Measurements from ENCODE around the gene GRIN2A.

Gene GRIN2A

GRCh38 chr16:10083301-10083700, 98.9 kb downstream of the GRIN2A start:
- no peak for DNase-seq

GRCh38 chr16:10081201-10081940, 100.9 kb downstream of the GRIN2A start:
- DNase-seq: no peak

GRCh38 chr16:10080051-10080772, 102.0 kb downstream of the GRIN2A start:
- DNase-seq: no peak

- no peak for DNase-seq
Observed at GRCh38 chr16:10078541-10078949, 103.7 kb downstream of the GRIN2A start.

- no peak for DNase-seq
Observed at GRCh38 chr16:10077861-10078260, 104.4 kb downstream of the GRIN2A start.

- no peak for DNase-seq
Observed at GRCh38 chr16:10076037-10076436, 106.2 kb downstream of the GRIN2A start.

- DNase-seq: no peak
Observed at GRCh38 chr16:10070591-10070990, 111.6 kb downstream of the GRIN2A start.

- no peak for DNase-seq
Observed at GRCh38 chr16:10069374-10069773, 112.9 kb downstream of the GRIN2A start.

- DNase-seq: no peak
Observed at GRCh38 chr16:10067835-10068234, 114.4 kb downstream of the GRIN2A start.

- no peak for DNase-seq
Observed at GRCh38 chr16:10067406-10067805, 114.8 kb downstream of the GRIN2A start.

GRCh38 chr16:10065019-10065418, 117.2 kb downstream of the GRIN2A start:
- DNase-seq: no peak

- DNase-seq: no peak
Observed at GRCh38 chr16:10048850-10049249, 133.4 kb downstream of the GRIN2A start.

GRCh38 chr16:10045947-10046346, 136.3 kb downstream of the GRIN2A start:
- DNase-seq: no peak

- no peak for DNase-seq
Observed at GRCh38 chr16:10045291-10045775, 136.9 kb downstream of the GRIN2A start.

- no peak for DNase-seq
Observed at GRCh38 chr16:10040136-10041080, 141.8 kb downstream of the GRIN2A start.

GRCh38 chr16:10039220-10040096, 142.8 kb downstream of the GRIN2A start:
- DNase-seq: no peak

GRCh38 chr16:10037751-10038150, 144.5 kb downstream of the GRIN2A start:
- DNase-seq: no peak

- no peak for DNase-seq
Observed at GRCh38 chr16:10036956-10037355, 145.3 kb downstream of the GRIN2A start.

GRCh38 chr16:10033556-10033955, 148.7 kb downstream of the GRIN2A start:
- no peak for DNase-seq

GRCh38 chr16:10031955-10032354, 150.3 kb downstream of the GRIN2A start:
- no peak for DNase-seq

GRCh38 chr16:10031473-10031872, 150.8 kb downstream of the GRIN2A start:
- no peak for DNase-seq

- no peak for DNase-seq
Observed at GRCh38 chr16:10028644-10029043, 153.6 kb downstream of the GRIN2A start.

Measured in effector CD8-positive, alpha-beta T cell (primary cell).